Testis (tissue), 2 donors: Measurements from ENCODE around the gene CALHM1.

ENCODE experiments used
- CTCF ChIP-seq, 3 experiments: fragments of 450-650 bp in 2 of 3; fragments of 200-600 bp in 1 of 3; sonication (generic) in 1 of 3; IDR thresholded peaks; one replicate each; pipeline ENCODE4 v1.5.1; 2016 to 2019; ENCODE audit warnings: antibody characterized with exemption in 3 of 3, mild to moderate bottlenecking in 2 of 3, moderate library complexity in 1 of 3
- POLR2A ChIP-seq: fragments of 450-650 bp; IDR thresholded peaks from one replicate; pipeline ENCODE4 v1.6.1; 2017; ENCODE audit warnings: antibody characterized with exemption, mild to moderate bottlenecking, moderate library complexity

GRCh38 chr10:103467406-103467805, 8.7 kb upstream of the CALHM1 start:
- TF ChIP-seq CTCF (IDR thresholded peaks at IDR 0.05) (no peak), POLR2A (no peak)
